GM18909 (cell line): ENCODE results near the gene DPYSL4.

ENCODE experiments used
- ATAC-seq: cut with Tn5 transposase; IDR thresholded peaks from one replicate; pipeline ENCODE4 v1.9.1; 2021; ENCODE audit warnings: mild to moderate bottlenecking; ENCODE audit not compliant: unreplicated experiment, poor library complexity

Gene DPYSL4

GRCh38 chr10:132162590-132163277 lies 24.0 kb upstream of the DPYSL4 start:
- ATAC-seq = no peak

GRCh38 chr10:132163278-132163765 lies 23.4 kb upstream of the DPYSL4 start:
- ATAC-seq = no peak

- no peak for ATAC-seq
Measured at GRCh38 chr10:132163826-132164515, 22.8 kb upstream of the DPYSL4 start.

GRCh38 chr10:132164761-132165278 lies 21.9 kb upstream of the DPYSL4 start:
- no peak for ATAC-seq

GRCh38 chr10:132165416-132165980 lies 21.2 kb upstream of the DPYSL4 start:
- ATAC-seq = no peak

GRCh38 chr10:132166216-132166950 lies 20.4 kb upstream of the DPYSL4 start:
- ATAC-seq = no peak

GRCh38 chr10:132167041-132167674 lies 19.6 kb upstream of the DPYSL4 start:
- no peak for ATAC-seq

GRCh38 chr10:132167976-132168375 lies 18.8 kb upstream of the DPYSL4 start:
- no peak for ATAC-seq

- no peak for ATAC-seq
Measured at GRCh38 chr10:132168571-132169030, 18.1 kb upstream of the DPYSL4 start.

GRCh38 chr10:132169031-132169765 lies 17.6 kb upstream of the DPYSL4 start:
- ATAC-seq = no peak

- ATAC-seq = no peak
Measured at GRCh38 chr10:132169766-132170560, 16.8 kb upstream of the DPYSL4 start.

GRCh38 chr10:132170561-132171361 lies 16.0 kb upstream of the DPYSL4 start:
- ATAC-seq = no peak

GRCh38 chr10:132172091-132173066 lies 14.4 kb upstream of the DPYSL4 start:
- no peak for ATAC-seq

GRCh38 chr10:132173185-132173584 lies 13.6 kb upstream of the DPYSL4 start:
- ATAC-seq = no peak

GRCh38 chr10:132174237-132174636 lies 12.5 kb upstream of the DPYSL4 start:
- ATAC-seq = no peak

- ATAC-seq = no peak
Measured at GRCh38 chr10:132175408-132175807, 11.3 kb upstream of the DPYSL4 start.
